Endothelial cell of umbilical vein (primary cell): ENCODE measurements around the gene MYO1C.

Experiments
- CTCF ChIP-seq, 2 donors: IDR thresholded peaks; 1 replicate in 1 of 2; 2 replicates in 1 of 2; pipeline ENCODE4 v1.5.1; 2011; ENCODE audit warnings: low read length in 2 of 2, mild to moderate bottlenecking in 2 of 2, moderate library complexity in 2 of 2, control low read depth in 1 of 2, inconsistent platforms in 1 of 2, low read depth in 1 of 2; ENCODE audit not compliant: insufficient read depth in 1 of 2; ENCODE audit errors: extremely low read depth in 1 of 2
- MAX ChIP-seq: IDR thresholded peaks from 2 replicates; pipeline ENCODE4 v1.6.1; 2011; ENCODE audit not compliant: insufficient read depth, insufficient read length
- POLR2A ChIP-seq: IDR thresholded peaks from 2 replicates; pipeline ENCODE4 v1.6.1; 2012; ENCODE audit warnings: low read depth, mild to moderate bottlenecking, control low read depth, low read length
- POLR2AphosphoS5 ChIP-seq: IDR thresholded peaks from 2 replicates; pipeline ENCODE4 v1.6.1; 2012; ENCODE audit warnings: low read depth, mild to moderate bottlenecking, control low read depth, low read length, moderate library complexity; ENCODE audit not compliant: insufficient read depth

- no peak for TF ChIP-seq CTCF (IDR thresholded peaks at IDR 0.05; ENCODE audit: extremely low read depth in 1 of 2, insufficient read depth in 1 of 2, low read depth in 1 of 2, low read length in 2 of 2)
- TF ChIP-seq POLR2A = no peak
- TF ChIP-seq POLR2AphosphoS5 = no peak
- TF ChIP-seq MAX = no peak
Observed at GRCh38 chr17:1462164-1463112, 30.0 kb downstream of the MYO1C start.
